HepG2 (cell line): Measurements from ENCODE around the gene STK11. TPM values are rescaled to one million over a fixed set of nuclear protein-coding genes. Genes with fewer than 3 reads are reported as not detected.
A peak's percentile ranks its signal among the peaks of the same experiment; 100 is the strongest.

Experiments
- ASH2L ChIP-seq: fragments of 300-600, 200-600 bp; sonication (generic); IDR thresholded peaks from 2 replicates; pipeline ENCODE4 v1.7.0; 2017; ENCODE audit warnings: low read depth, mild to moderate bottlenecking, moderate library complexity, mixed read lengths, low read length; ENCODE audit not compliant: insufficient read length
- CREBL2 ChIP-seq: sonication (generic); formaldehyde crosslinking; IDR thresholded peaks from 2 replicates; pipeline ENCODE4 v1.8.1; 2023; ENCODE audit warnings: missing genetic modification reagents, mild to moderate bottlenecking, borderline replicate concordance
- FOSL1 ChIP-seq: sonication (generic); formaldehyde crosslinking; IDR thresholded peaks from 2 replicates; pipeline ENCODE4 v1.9.0; 2021; ENCODE audit warnings: missing genetic modification reagents, borderline replicate concordance
- HCFC1 ChIP-seq: fragments of 150-350 bp; IDR thresholded peaks from 2 replicates; pipeline ENCODE4 v1.6.1; 2014; ENCODE audit warnings: low read depth, low read length
- MED1 ChIP-seq: sonication (generic); formaldehyde crosslinking; IDR thresholded peaks from 2 replicates; pipeline ENCODE4 v1.4.0; 2020; ENCODE audit warnings: missing genetic modification reagents
- MED8 ChIP-seq: sonication (generic); formaldehyde crosslinking; IDR thresholded peaks from 2 replicates; pipeline ENCODE4 v1.8.1; 2023; ENCODE audit warnings: mild to moderate bottlenecking, missing genetic modification reagents; ENCODE audit not compliant: insufficient replicate concordance
- MIER2 ChIP-seq: IDR thresholded peaks from 2 replicates; pipeline ENCODE4 v1.6.1; 2016; ENCODE audit warnings: missing biosample characterization, missing genetic modification reagents
- NFYB ChIP-seq: sonication (generic); formaldehyde crosslinking; IDR thresholded peaks from 2 replicates; pipeline ENCODE4 v1.4.0; 2020; ENCODE audit warnings: missing genetic modification reagents
- RBAK ChIP-seq: sonication (generic); formaldehyde crosslinking; IDR thresholded peaks from 2 replicates; pipeline ENCODE4 v1.5.1; 2020; ENCODE audit warnings: mild to moderate bottlenecking, missing genetic modification reagents
- REPIN1 ChIP-seq: sonication (generic); formaldehyde crosslinking; IDR thresholded peaks from 2 replicates; pipeline ENCODE4 v1.8.0; 2022; ENCODE audit warnings: missing genetic modification reagents, low read depth, mild to moderate bottlenecking, borderline replicate concordance
- SETDB1 ChIP-seq: sonication (generic); formaldehyde crosslinking; IDR thresholded peaks from 2 replicates; pipeline ENCODE4 v1.5.1; 2020; ENCODE audit warnings: missing genetic modification reagents, mild to moderate bottlenecking, borderline replicate concordance
- SRSF1 ChIP-seq: fragments of 200-400 bp; formaldehyde crosslinking; optimal IDR thresholded peaks from 2 replicates; pipeline ENCODE3; 2017; ENCODE audit warnings: mild to moderate bottlenecking, low read depth, low read length, moderate library complexity
- SRSF4 ChIP-seq: fragments of 200-400 bp; formaldehyde crosslinking; IDR thresholded peaks from one replicate; pipeline ENCODE4 v1.6.1; 2018; ENCODE audit warnings: mild to moderate bottlenecking, low read depth, low read length, moderate library complexity; ENCODE audit not compliant: poor library complexity, severe bottlenecking
- ZBTB33 ChIP-seq: sonication (generic); formaldehyde crosslinking; IDR thresholded peaks from 2 replicates; pipeline ENCODE4 v1.4.0; 2020; ENCODE audit warnings: missing genetic modification reagents
- ZNF121 ChIP-seq: sonication (generic); formaldehyde crosslinking; IDR thresholded peaks from 2 replicates; pipeline ENCODE4 v1.5.0; 2020; ENCODE audit warnings: mild to moderate bottlenecking, missing genetic modification reagents
- ZNF282 ChIP-seq: fragments of 450-650 bp; IDR thresholded peaks from 2 replicates; pipeline ENCODE4 v1.6.1; 2018; ENCODE audit not compliant: partially characterized antibody
- ZNF335 ChIP-seq: sonication (generic); formaldehyde crosslinking; IDR thresholded peaks from 2 replicates; pipeline ENCODE4 v1.4.0; 2020; ENCODE audit warnings: missing genetic modification reagents
- ZNF563 ChIP-seq: sonication (generic); formaldehyde crosslinking; IDR thresholded peaks from 2 replicates; pipeline ENCODE4 v1.8.0; 2022; ENCODE audit warnings: mild to moderate bottlenecking, moderate library complexity, missing genetic modification reagents
- ZNF564 ChIP-seq: sonication (generic); formaldehyde crosslinking; IDR thresholded peaks from 2 replicates; pipeline ENCODE4 v1.8.1; 2023; ENCODE audit warnings: mild to moderate bottlenecking, missing genetic modification reagents
- ZNF878 ChIP-seq: sonication (generic); formaldehyde crosslinking; IDR thresholded peaks from 2 replicates; pipeline ENCODE4 v1.8.1; 2023; ENCODE audit warnings: mild to moderate bottlenecking, missing genetic modification reagents, moderate library complexity
- polyA plus RNA-seq, 8 experiments: library from polyadenylated mRNA; depleted of rRNA in 3 of 8; stranded (reverse) in 7 of 8; unstranded in 1 of 8; fragments of >200 nt; fragmentation: Illumina TruSeq in 4 of 8; extraction: Trizol in 4 of 8; gene quantifications; 2 replicates each; pipeline versions ENCODE4 v1.2.1 to v1.2.3, GENCODE V29; 2011 to 2016; ENCODE audit warnings: low read depth in 4 of 8, missing spikeins in 1 of 8, mixed read lengths in 1 of 8; ENCODE audit not compliant: insufficient read depth in 1 of 8
- total RNA-seq, 5 experiments: library from RNA; depleted of rRNA; stranded (reverse); fragments of >200 nt; fragmentation: Illumina TruSeq; extraction: Trizol; gene quantifications; 2 replicates each; pipeline ENCODE4 v1.2.3, GENCODE V29; 2016; ENCODE audit warnings: low read depth in 1 of 5
- TF ChIP-seq, protein P1 (sequence below): sonication (generic); formaldehyde crosslinking; IDR thresholded peaks from 2 replicates; pipeline ENCODE4 v1.8.1; 2022; ENCODE audit warnings: low read depth, mild to moderate bottlenecking, missing genetic modification reagents
- TF ChIP-seq, protein P2 (sequence below): sonication (generic); formaldehyde crosslinking; IDR thresholded peaks from 2 replicates; pipeline ENCODE4 v1.4.0; 2020; ENCODE audit warnings: missing genetic modification reagents; ENCODE audit errors: not compliant biosample characterization

STK11 gene
- total and polyA plus RNA-seq, 2 of the 13 experiments (the other 11 are each of a cell fraction or from before 2014, with no cell fraction given): 27.5 to 43.6 TPM

GRCh38 chr19:1269478-1270212 is 64.1 kb downstream of the STK11 start (continued):
- TF ChIP-seq, protein P1, sequence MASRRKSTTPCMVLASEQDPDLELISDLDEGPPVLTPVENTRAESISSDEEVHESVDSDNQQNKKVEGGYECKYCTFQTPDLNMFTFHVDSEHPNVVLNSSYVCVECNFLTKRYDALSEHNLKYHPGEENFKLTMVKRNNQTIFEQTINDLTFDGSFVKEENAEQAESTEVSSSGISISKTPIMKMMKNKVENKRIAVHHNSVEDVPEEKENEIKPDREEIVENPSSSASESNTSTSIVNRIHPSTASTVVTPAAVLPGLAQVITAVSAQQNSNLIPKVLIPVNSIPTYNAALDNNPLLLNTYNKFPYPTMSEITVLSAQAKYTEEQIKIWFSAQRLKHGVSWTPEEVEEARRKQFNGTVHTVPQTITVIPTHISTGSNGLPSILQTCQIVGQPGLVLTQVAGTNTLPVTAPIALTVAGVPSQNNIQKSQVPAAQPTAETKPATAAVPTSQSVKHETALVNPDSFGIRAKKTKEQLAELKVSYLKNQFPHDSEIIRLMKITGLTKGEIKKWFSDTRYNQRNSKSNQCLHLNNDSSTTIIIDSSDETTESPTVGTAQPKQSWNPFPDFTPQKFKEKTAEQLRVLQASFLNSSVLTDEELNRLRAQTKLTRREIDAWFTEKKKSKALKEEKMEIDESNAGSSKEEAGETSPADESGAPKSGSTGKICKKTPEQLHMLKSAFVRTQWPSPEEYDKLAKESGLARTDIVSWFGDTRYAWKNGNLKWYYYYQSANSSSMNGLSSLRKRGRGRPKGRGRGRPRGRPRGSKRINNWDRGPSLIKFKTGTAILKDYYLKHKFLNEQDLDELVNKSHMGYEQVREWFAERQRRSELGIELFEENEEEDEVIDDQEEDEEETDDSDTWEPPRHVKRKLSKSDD: peak; percentile 68
- TF ChIP-seq RBAK (CRISPR knock-in tag): no peak
- TF ChIP-seq ZNF878 (CRISPR knock-in tag): no peak
- TF ChIP-seq ZBTB33: no peak
- TF ChIP-seq, protein P2, sequence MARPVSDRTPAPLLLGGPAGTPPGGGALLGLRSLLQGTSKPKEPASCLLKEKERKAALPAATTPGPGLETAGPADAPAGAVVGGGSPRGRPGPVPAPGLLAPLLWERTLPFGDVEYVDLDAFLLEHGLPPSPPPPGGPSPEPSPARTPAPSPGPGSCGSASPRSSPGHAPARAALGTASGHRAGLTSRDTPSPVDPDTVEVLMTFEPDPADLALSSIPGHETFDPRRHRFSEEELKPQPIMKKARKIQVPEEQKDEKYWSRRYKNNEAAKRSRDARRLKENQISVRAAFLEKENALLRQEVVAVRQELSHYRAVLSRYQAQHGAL (CRISPR knock-in tag): no peak
- TF ChIP-seq HCFC1: no peak
- TF ChIP-seq REPIN1 (CRISPR knock-in tag): no peak; the same call in 1 of the 2 replicates
- no peak for TF ChIP-seq SRSF1
- TF ChIP-seq MED8 (CRISPR knock-in tag): no peak
- no peak for TF ChIP-seq FOSL1
- TF ChIP-seq ZNF564 (CRISPR knock-in tag): no peak; the same call in 1 of the 2 replicates
- TF ChIP-seq SETDB1: no peak
- no peak for TF ChIP-seq SRSF4
- peak; percentile 96; the same call in 1 of the 2 replicates for TF ChIP-seq CREBL2 (CRISPR knock-in tag)
- 0 out of 2 replicates have a peak, but pooled peaks have one; percentile 13 for TF ChIP-seq MED1
- TF ChIP-seq NFYB (CRISPR knock-in tag): no peak
- no peak; the same call in none of the 2 replicates for TF ChIP-seq ZNF563 (CRISPR knock-in tag)
- no peak for TF ChIP-seq MIER2 (CRISPR knock-in tag)
- no peak for TF ChIP-seq ZNF335 (CRISPR knock-in tag)
- TF ChIP-seq ZNF282: no peak
- TF ChIP-seq ZNF121 (CRISPR knock-in tag): no peak
- TF ChIP-seq ASH2L: peak; percentile 37
